Neural cell (in vitro differentiated cells): Measurements from ENCODE around the gene FBXO24. TPM values are rescaled to one million over a fixed set of nuclear protein-coding genes. Genes with fewer than 3 reads are reported as not detected.

Experiments used
- H2AFZ ChIP-seq: fragments of 200-600, 300-800 bp; sonication (generic), shearing (Covaris generic); 2 replicates; pipeline ENCODE4 v1.6.0; 2014; ENCODE audit warnings: low read depth, mild to moderate bottlenecking, antibody characterized with exemption, low read length, moderate library complexity
- H3F3A ChIP-seq: fragments of 200-600 bp; shearing (Covaris generic); 2 replicates; pipeline ENCODE4 v1.6.1; 2016; ENCODE audit warnings: mild to moderate bottlenecking, moderate library complexity, mixed read lengths, antibody characterized with exemption, low read length; ENCODE audit not compliant: insufficient read depth, poor library complexity, severe bottlenecking
- H3K27ac ChIP-seq: fragments of 200-600, 300-800 bp; sonication (generic), shearing (Covaris generic); 2 replicates; pipeline ENCODE4 v1.5.1; 2014; ENCODE audit warnings: mild to moderate bottlenecking, low read length, moderate library complexity
- H3K27me3 ChIP-seq: fragments of 300-800, 200-600 bp; sonication (generic), shearing (Covaris generic); 2 replicates; pipeline ENCODE4 v1.6.0; 2014; ENCODE audit warnings: mild to moderate bottlenecking, low read depth, low read length, moderate library complexity; ENCODE audit not compliant: insufficient read depth
- H3K36me3 ChIP-seq: fragments of 300-800, 200-600 bp; sonication (generic), shearing (Covaris generic); 2 replicates; pipeline ENCODE4 v1.5.1; 2014; ENCODE audit warnings: mild to moderate bottlenecking, antibody characterized with exemption, low read length, moderate library complexity; ENCODE audit not compliant: insufficient read depth
- H3K4me2 ChIP-seq: fragments of 300-800, 200-600 bp; sonication (generic), shearing (Covaris generic); 2 replicates; pipeline ENCODE4 v1.6.0; 2014; ENCODE audit warnings: mild to moderate bottlenecking, low read length
- H3K4me3 ChIP-seq: fragments of 300-800, 200-600 bp; sonication (generic), shearing (Covaris generic); 2 replicates; pipeline ENCODE4 v1.5.1; 2014; ENCODE audit warnings: mild to moderate bottlenecking, low read length, moderate library complexity
- H3K79me2 ChIP-seq: fragments of 200-600 bp; shearing (Covaris generic); replicated peaks from 2 replicates; pipeline ENCODE4 v1.6.0; 2014; ENCODE audit warnings: mild to moderate bottlenecking, low read length, moderate library complexity; ENCODE audit not compliant: insufficient read depth
- H3K9ac ChIP-seq: fragments of 300-800, 200-600 bp; sonication (generic), shearing (Covaris generic); 2 replicates; pipeline ENCODE4 v1.6.1; 2016; ENCODE audit warnings: mild to moderate bottlenecking, low read length, mixed read lengths
- H3K9me2 ChIP-seq: fragments of 200-600 bp; shearing (Covaris generic); 2 replicates; pipeline ENCODE4 v1.6.1; 2016; ENCODE audit warnings: mild to moderate bottlenecking, low read length, mixed read lengths; ENCODE audit not compliant: insufficient read depth
- H3K9me3 ChIP-seq: fragments of 200-600, 300-800 bp; sonication (generic), shearing (Covaris generic); 2 replicates; pipeline ENCODE4 v1.6.1; 2016; ENCODE audit warnings: mild to moderate bottlenecking, mixed run types, low read length, moderate library complexity, mixed read lengths
- H4K20me1 ChIP-seq: fragments of 200-600 bp; shearing (Covaris generic); 2 replicates; pipeline ENCODE4 v1.6.1; 2016; ENCODE audit warnings: mild to moderate bottlenecking, mixed run types; ENCODE audit not compliant: insufficient read depth
- EP300 ChIP-seq: fragments of 450-650 bp; conservative IDR thresholded peaks from 2 replicates; pipeline ENCODE4 v1.6.1; 2014; ENCODE audit warnings: antibody characterized with exemption, mild to moderate bottlenecking, moderate library complexity; ENCODE audit not compliant: poor library complexity, severe bottlenecking
- EZH2 ChIP-seq: fragments of 200-600, 300-800 bp; shearing (Covaris generic), sonication (generic); IDR thresholded peaks from 2 replicates; pipeline ENCODE4 v1.6.1; 2014; ENCODE audit warnings: antibody characterized with exemption, low read length, borderline replicate concordance, mild to moderate bottlenecking; ENCODE audit not compliant: insufficient read depth, poor library complexity, severe bottlenecking
- MXI1 ChIP-seq: fragments of 450-650 bp; conservative IDR thresholded peaks from 2 replicates; pipeline ENCODE4 v1.6.1; 2014; ENCODE audit warnings: antibody characterized with exemption, mild to moderate bottlenecking; ENCODE audit not compliant: poor library complexity, severe bottlenecking
- POLR2AphosphoS5 ChIP-seq: IDR thresholded peaks from 2 replicates; pipeline ENCODE4 v1.6.1; 2012
- RAD21 ChIP-seq: fragments of 450-650 bp; conservative IDR thresholded peaks from 2 replicates; pipeline ENCODE4 v1.6.1; 2014; ENCODE audit warnings: antibody characterized with exemption, mild to moderate bottlenecking, moderate library complexity
- REST ChIP-seq: IDR thresholded peaks from 2 replicates; pipeline ENCODE4 v1.6.1; 2012; ENCODE audit warnings: borderline replicate concordance
- SMC3 ChIP-seq: fragments of 450-650 bp; conservative IDR thresholded peaks from 2 replicates; pipeline ENCODE4 v1.6.1; 2014; ENCODE audit warnings: antibody characterized with exemption, mild to moderate bottlenecking, moderate library complexity; ENCODE audit not compliant: poor library complexity
- TAF1 ChIP-seq: IDR thresholded peaks from 2 replicates; pipeline ENCODE4 v1.6.1; 2012; ENCODE audit warnings: low read depth
- polyA plus RNA-seq: library from polyadenylated mRNA; depleted of rRNA; stranded (reverse); fragments of >200 nt; gene quantifications from 2 replicates; pipeline ENCODE4 v1.2.3, GENCODE V29; 2014
- TF ChIP-seq, protein P1 (sequence below): fragments of 450-650 bp; IDR thresholded peaks from 2 replicates; pipeline ENCODE4 v1.5.1; 2014; ENCODE audit warnings: antibody characterized with exemption, mild to moderate bottlenecking, moderate library complexity; ENCODE audit not compliant: poor library complexity, severe bottlenecking

FBXO24 gene
- polyA plus RNA-seq, 1 donor from 2014 or later = 0.52 TPM

DNA sequence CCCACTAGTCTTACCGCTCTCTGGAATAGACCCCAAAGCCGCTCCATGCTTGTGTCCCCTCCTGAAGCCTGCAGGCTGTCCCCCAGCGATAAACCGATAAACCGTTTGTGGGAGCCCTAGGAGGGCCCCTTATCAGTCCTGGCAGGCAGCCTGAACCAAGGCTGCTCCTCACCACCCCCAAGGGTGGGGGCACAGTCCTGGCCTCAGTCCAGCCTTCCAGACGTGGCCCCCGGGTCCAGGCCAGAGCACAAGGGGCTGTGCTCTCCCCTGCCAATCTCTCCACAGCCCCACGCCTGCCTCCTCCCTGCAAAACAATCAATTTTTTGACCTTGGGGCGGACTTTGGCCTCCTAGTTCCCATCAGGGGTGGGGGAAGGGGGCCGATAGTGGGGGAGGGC, 55.3 kb downstream of the FBXO24 start, which contains the start of gene TFR2:
TSS of gene TFR2 (minus strand) at position 90 of the 397 bp plus-strand sequence. CDS start at position 47, 43 bp downstream.
- Histone ChIP-seq H3K27ac (no peak within 1 kb of the TSS), H3K79me2 (no peaks in the 10 kb centered on the region), H2AFZ (no peak within 1 kb of the TSS), H3K4me3 (no peak within 1 kb of the TSS), H4K20me1 (no peaks in the 10 kb centered on the region), H3F3A (no peaks in the 10 kb centered on the region), H3K9ac (no peak within 1 kb of the TSS), H3K36me3 (no peaks in the 10 kb centered on the region), H3K4me2 (no peak within 1 kb of the TSS), H3K9me3 (no peaks in the 10 kb centered on the region), H3K9me2 (no peaks in the 10 kb centered on the region), H3K27me3 (no peaks in the 10 kb centered on the region)
- no peak for TF ChIP-seq MXI1

DNA sequence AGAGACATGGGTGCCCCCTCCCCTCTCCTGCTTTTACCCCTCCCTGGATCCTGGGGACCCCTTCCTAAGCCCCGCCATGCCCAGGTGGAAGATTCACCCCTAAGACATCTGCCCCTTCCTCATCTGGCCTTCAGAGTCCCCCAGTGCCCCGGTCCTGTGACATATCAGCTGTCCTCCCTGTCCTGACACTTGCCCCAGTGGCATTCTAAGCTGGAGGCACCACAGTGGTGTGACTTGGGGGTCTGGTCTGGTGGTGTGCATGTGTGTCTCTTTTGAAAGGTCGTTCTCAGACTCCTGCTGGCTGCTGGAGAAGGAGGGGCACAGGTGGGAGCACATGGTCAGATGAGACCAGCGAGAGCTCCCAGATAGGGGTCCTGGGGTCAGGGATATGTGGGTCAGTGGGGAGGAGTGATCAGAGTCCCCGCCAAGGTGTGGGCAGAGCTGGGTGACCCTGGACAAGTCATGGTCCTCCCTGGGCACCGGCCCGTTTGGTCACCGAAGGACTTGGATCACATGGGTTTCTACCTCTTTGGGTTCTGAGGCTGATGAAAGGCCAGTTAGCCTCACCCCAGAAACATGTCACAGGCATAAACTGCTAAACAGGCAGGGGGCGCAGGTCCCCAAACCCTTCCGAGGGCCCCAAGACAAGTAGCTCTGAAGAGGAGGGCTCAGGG, 55.9 kb downstream of the FBXO24 start:
- TF ChIP-seq MXI1 (no peak), SMC3 (no peak), RAD21 (no peak), POLR2AphosphoS5 (no peak), EZH2 (no peak), TAF1 (no peak)
- TF ChIP-seq, protein P1, sequence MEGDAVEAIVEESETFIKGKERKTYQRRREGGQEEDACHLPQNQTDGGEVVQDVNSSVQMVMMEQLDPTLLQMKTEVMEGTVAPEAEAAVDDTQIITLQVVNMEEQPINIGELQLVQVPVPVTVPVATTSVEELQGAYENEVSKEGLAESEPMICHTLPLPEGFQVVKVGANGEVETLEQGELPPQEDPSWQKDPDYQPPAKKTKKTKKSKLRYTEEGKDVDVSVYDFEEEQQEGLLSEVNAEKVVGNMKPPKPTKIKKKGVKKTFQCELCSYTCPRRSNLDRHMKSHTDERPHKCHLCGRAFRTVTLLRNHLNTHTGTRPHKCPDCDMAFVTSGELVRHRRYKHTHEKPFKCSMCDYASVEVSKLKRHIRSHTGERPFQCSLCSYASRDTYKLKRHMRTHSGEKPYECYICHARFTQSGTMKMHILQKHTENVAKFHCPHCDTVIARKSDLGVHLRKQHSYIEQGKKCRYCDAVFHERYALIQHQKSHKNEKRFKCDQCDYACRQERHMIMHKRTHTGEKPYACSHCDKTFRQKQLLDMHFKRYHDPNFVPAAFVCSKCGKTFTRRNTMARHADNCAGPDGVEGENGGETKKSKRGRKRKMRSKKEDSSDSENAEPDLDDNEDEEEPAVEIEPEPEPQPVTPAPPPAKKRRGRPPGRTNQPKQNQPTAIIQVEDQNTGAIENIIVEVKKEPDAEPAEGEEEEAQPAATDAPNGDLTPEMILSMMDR = no peak
- H3K9ac ChIP-seq = no peak overlapping the region
- no peak overlapping the region for H3K4me2 ChIP-seq
- no peaks in the 10 kb centered on the region for H3K9me2 ChIP-seq
- H3K9me3 ChIP-seq = no peaks in the 10 kb centered on the region
- no peak overlapping the region for H3K4me3 ChIP-seq
- no peak overlapping the region for H2AFZ ChIP-seq
- H3F3A ChIP-seq = no peaks in the 10 kb centered on the region
- no peaks in the 10 kb centered on the region for H3K27me3 ChIP-seq
- no peak overlapping the region for H3K27ac ChIP-seq
- H3K79me2 ChIP-seq = no peaks in the 10 kb centered on the region
- H4K20me1 ChIP-seq = no peaks in the 10 kb centered on the region
- no peaks in the 10 kb centered on the region for H3K36me3 ChIP-seq

GRCh38 chr7:100642534-100642907, 56.4 kb downstream of the FBXO24 start:
- Histone ChIP-seq H3K27ac (no peak overlapping the region), H3K4me2 (no peak overlapping the region), H3K9me2 (no peaks in the 10 kb centered on the region), H3K9me3 (no peaks in the 10 kb centered on the region), H3K9ac (no peak overlapping the region), H3F3A (no peaks in the 10 kb centered on the region), H3K36me3 (no peaks in the 10 kb centered on the region), H3K27me3 (no peaks in the 10 kb centered on the region), H3K79me2 (no peaks in the 10 kb centered on the region), H4K20me1 (no peaks in the 10 kb centered on the region), H2AFZ (no peak overlapping the region), H3K4me3 (no peak overlapping the region)
- TF ChIP-seq EZH2 (no peak), TAF1 (no peak), MXI1 (no peak), REST (no peak), POLR2AphosphoS5 (no peak), EP300 (no peak), SMC3 (no peak)
- TF ChIP-seq, protein P1 = no peak
